GM13976 (cell line): ENCODE results near the gene GART.

ENCODE experiments used
- DNase-seq: peaks from one replicate; pipeline ENCODE4 v3.0.0; 2012; ENCODE audit warnings: low spot score
- CTCF ChIP-seq: IDR thresholded peaks from 2 replicates; pipeline ENCODE4 v1.5.1; 2012; ENCODE audit warnings: borderline replicate concordance, mild to moderate bottlenecking; ENCODE audit not compliant: insufficient read depth; ENCODE audit errors: extremely low read depth, missing control alignments, control extremely low read depth
- in situ Hi-C: fragments of 300-500 bp; cut with MboI; formaldehyde crosslinking; loops from one replicate; pipeline ENCODE4 v1.12.0; 2022; ENCODE audit warnings: low sequenced_read_pairs, mixed read lengths, inconsistent platforms; ENCODE audit not compliant: unreplicated experiment

Gene GART

DNA sequence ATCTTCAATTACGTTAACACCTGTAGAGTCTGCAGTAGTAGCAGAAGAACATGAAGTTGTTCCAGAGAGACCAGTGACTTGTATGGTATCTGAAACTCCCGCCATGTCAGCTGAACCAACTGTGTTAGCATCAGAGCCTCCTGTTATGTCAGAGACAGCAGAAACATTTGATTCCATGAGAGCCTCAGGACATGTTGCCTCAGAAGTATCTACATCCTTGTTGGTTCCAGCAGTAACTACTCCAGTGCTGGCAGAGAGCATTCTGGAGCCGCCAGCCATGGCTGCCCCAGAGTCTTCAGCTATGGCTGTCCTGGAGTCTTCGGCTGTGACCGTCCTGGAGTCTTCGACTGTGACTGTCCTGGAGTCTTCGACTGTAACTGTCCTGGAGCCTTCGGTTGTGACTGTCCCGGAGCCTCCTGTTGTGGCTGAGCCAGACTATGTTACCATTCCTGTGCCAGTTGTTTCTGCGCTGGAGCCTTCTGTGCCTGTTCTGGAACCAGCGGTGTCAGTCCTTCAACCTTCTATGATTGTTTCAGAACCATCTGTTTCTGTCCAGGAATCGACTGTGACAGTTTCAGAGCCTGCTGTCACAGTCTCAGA is 11.2 kb upstream of the GART start:
- in situ Hi-C loops: no loop called here
- no peak for DNase-seq

DNA sequence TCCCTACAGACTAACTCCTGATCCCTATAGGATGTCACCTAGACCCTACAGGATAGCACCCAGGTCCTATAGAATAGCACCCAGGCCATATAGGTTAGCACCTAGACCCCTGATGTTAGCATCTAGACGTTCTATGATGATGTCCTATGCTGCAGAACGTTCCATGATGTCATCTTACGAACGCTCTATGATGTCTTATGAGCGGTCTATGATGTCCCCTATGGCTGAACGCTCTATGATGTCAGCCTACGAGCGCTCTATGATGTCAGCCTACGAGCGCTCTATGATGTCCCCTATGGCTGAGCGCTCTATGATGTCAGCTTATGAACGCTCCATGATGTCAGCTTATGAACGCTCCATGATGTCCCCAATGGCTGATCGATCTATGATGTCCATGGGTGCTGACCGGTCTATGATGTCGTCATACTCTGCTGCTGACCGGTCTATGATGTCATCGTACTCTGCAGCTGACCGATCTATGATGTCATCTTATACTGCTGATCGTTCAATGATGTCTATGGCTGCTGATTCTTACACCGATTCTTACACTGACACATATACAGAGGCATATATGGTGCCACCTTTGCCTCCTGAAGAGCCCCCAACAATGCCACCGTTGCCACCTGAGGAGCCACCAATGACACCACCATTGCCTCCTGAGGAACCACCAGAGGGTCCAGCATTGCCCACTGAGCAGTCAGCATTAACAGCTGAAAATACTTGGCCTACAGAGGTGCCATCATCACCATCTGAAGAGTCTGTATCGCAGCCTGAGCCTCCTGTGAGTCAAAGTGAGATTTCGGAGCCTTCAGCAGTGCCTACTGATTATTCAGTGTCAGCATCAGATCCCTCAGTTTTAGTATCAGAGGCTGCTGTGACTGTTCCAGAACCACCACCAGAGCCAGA is 10.4 kb upstream of the GART start:
- in situ Hi-C loops: no loop called here
- no peak for DNase-seq

More for the DNA sequence above, 11.2 kb upstream of the GART start:
- no peak for TF ChIP-seq CTCF

GRCh38 chr21:33551664-33552063 is 9.7 kb upstream of the GART start:
- TF ChIP-seq CTCF: no peak
- in situ Hi-C loops: no loop called here
- DNase-seq: no peak

More for the DNA sequence above, 10.4 kb upstream of the GART start:
- no peak for TF ChIP-seq CTCF

GRCh38 chr21:33550772-33551660 is 9.1 kb upstream of the GART start:
- TF ChIP-seq CTCF: no peak
- no peak for DNase-seq
- in situ Hi-C loops: no loop called here

DNA sequence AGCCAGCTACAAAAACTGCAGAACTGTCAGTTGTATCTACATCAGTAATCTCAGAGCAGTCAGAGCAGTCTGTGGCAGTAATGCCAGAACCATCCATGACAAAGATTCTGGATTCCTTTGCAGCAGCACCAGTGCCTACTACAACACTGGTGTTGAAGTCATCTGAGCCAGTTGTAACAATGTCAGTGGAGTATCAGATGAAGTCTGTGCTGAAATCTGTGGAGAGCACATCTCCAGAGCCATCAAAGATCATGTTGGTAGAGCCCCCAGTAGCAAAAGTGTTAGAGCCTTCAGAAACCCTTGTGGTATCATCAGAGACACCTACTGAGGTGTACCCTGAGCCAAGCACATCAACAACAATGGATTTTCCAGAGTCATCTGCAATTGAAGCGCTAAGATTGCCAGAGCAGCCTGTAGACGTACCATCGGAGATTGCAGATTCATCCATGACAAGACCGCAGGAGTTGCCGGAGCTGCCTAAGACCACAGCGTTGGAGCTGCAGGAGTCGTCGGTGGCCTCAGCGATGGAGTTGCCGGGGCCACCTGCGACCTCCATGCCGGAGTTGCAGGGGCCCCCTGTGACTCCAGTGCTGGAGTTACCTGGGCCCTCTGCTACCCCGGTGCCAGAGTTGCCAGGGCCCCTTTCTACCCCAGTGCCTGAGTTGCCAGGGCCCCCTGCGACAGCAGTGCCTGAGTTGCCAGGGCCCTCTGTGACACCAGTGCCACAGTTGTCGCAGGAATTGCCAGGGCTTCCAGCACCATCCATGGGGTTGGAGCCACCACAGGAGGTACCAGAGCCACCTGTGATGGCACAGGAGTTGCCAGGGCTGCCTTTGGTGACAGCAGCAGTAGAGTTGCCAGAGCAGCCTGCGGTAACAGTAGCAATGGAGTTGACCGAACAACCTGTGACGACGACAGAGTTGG is 8.2 kb upstream of the GART start:
- no peak for DNase-seq
- no peak for TF ChIP-seq CTCF
- in situ Hi-C loops: no loop called here

DNA sequence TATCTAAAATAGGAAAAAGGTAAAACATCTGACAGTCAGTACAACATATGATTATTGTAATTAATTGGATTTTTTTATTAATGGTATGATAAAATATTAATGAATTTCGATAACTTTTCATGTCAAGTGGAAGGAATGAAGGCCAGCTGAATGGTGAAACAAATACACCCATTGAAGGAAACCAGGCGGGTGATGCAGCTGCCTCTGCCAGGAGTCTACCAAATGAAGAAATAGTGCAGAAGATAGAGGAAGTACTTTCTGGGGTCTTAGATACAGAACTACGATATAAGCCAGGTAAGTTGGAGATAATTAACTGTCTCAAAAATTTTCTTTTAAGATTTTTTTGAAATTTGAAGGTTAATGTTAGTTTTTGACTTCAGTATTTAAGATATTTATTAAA is 4.2 kb upstream of the GART start:
- in situ Hi-C loops: no loop called here
- DNase-seq: no peak
- TF ChIP-seq CTCF: no peak
